PFSK-1 (cell line): ENCODE measurements around the gene HABP2.

ENCODE experiments used
- FOXP2 ChIP-seq: optimal IDR thresholded peaks from 2 replicates; pipeline ENCODE3; 2011; ENCODE audit warnings: borderline replicate concordance, control low read depth, inconsistent platforms; ENCODE audit not compliant: insufficient read depth; ENCODE audit errors: extremely low read length, extremely low read depth
- POLR2AphosphoS5 ChIP-seq: IDR thresholded peaks from 2 replicates; pipeline ENCODE4 v1.6.1; 2012; ENCODE audit warnings: low read depth, mild to moderate bottlenecking, control low read depth, low read length, moderate library complexity
- SIN3A ChIP-seq: IDR thresholded peaks from 2 replicates; pipeline ENCODE4 v1.6.1; 2012; ENCODE audit warnings: mild to moderate bottlenecking, low read length, moderate library complexity, borderline replicate concordance; ENCODE audit not compliant: insufficient read depth
- TAF1 ChIP-seq: IDR thresholded peaks from 2 replicates; pipeline ENCODE4 v1.6.1; 2012; ENCODE audit warnings: low read length, control low read depth, borderline replicate concordance; ENCODE audit not compliant: insufficient read depth
- TF ChIP-seq, protein P1 (sequence below), 2 experiments: IDR thresholded peaks; 2 replicates each; pipeline versions ENCODE4 v1.6.1 to v1.8.0; 2011 to 2012; ENCODE audit warnings: low read depth in 2 of 2, low read length in 2 of 2, control low read depth in 1 of 2, inconsistent platforms in 1 of 2, mild to moderate bottlenecking in 1 of 2, moderate library complexity in 1 of 2; ENCODE audit not compliant: insufficient read depth in 1 of 2

HABP2 gene

DNA sequence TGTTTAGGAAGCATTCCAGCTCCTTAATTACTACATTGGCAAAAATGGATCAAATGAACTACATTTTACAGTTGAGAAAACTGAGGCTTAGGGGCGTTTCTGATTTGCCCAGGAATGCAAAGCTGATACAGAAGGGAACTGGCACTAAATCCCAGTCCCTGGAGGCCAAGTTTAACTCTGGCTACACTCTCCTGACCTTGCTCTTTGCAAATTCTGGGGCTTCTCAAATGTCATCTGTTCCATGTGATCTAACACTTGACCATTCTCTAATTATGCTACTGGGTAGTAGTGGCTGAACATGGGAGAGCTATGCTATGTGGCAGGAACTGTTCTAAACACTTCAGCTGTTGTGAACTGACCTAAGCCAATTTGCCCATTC is 11.3 kb upstream of the HABP2 start:
- TF ChIP-seq POLR2AphosphoS5 (no peak), SIN3A (no peak), FOXP2 (no peak), TAF1 (no peak)
- TF ChIP-seq, protein P1, sequence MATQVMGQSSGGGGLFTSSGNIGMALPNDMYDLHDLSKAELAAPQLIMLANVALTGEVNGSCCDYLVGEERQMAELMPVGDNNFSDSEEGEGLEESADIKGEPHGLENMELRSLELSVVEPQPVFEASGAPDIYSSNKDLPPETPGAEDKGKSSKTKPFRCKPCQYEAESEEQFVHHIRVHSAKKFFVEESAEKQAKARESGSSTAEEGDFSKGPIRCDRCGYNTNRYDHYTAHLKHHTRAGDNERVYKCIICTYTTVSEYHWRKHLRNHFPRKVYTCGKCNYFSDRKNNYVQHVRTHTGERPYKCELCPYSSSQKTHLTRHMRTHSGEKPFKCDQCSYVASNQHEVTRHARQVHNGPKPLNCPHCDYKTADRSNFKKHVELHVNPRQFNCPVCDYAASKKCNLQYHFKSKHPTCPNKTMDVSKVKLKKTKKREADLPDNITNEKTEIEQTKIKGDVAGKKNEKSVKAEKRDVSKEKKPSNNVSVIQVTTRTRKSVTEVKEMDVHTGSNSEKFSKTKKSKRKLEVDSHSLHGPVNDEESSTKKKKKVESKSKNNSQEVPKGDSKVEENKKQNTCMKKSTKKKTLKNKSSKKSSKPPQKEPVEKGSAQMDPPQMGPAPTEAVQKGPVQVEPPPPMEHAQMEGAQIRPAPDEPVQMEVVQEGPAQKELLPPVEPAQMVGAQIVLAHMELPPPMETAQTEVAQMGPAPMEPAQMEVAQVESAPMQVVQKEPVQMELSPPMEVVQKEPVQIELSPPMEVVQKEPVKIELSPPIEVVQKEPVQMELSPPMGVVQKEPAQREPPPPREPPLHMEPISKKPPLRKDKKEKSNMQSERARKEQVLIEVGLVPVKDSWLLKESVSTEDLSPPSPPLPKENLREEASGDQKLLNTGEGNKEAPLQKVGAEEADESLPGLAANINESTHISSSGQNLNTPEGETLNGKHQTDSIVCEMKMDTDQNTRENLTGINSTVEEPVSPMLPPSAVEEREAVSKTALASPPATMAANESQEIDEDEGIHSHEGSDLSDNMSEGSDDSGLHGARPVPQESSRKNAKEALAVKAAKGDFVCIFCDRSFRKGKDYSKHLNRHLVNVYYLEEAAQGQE (IDR thresholded peaks at IDR 0.05; ENCODE audit: insufficient read depth in 1 of 2, low read depth in 2 of 2, low read length in 2 of 2) = no peak

DNA sequence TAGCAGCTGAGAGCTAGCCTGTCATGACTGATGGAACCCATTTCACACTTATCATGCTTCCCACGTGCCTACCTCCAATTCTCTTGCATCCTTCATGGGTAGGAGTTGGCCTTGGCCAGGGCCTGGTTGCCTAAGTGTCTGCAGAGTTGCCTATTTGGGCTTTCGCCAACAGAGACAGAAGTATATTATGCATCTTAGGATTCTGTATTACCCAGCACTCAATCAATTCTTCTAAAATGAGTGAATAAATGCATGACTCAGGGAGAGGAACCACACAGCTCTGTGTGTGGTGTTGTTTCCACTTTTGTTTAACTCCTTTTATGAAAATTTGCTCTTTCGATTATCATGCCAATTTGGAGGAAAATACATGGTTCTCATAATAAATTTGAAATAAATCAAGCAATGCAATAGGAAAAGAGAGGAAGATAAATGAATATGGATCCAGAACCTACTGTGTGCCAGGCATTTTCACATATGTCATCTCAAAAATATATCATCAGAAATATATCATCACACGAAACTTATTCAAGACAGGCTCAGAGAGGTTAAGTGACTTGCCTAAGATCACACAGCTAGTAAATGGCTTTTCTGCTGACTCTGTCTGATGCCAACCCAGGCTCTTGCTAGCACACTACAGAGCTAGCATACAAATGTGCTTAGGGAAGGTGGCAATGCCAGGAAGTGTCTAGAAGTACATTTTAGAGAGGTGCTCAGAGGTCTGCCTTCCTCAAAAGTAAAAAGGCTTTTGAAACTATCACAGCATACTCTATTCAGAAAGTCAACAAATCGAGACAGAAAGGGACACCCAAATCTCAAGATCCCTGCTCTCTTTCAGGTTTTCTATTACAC is 9.5 kb upstream of the HABP2 start:
- TF ChIP-seq FOXP2 (no peak), POLR2AphosphoS5 (no peak), TAF1 (no peak), SIN3A (no peak)
- TF ChIP-seq, protein P1 (IDR thresholded peaks at IDR 0.05; ENCODE audit: insufficient read depth in 1 of 2, low read depth in 2 of 2, low read length in 2 of 2) = no peak

DNA sequence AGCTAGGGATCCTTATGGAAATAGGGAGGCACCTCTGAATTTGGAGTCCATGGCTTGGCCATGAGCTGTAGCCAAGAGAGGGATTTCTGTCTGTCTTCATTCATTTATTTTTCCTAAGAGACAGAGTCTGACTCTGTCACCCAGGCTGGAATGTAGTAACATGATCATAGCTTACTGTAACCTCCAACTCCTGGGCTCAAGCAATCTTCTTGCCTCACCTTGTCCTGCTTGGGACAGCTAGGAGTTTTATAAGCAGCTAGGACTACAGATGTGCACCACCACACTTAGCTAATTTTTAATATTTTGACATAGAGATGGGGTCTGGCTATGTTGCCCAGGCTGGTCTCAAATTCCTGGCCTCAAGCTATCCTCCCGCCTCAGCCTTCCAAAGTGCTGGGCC is 8.5 kb upstream of the HABP2 start:
- no peak for TF ChIP-seq POLR2AphosphoS5
- no peak for TF ChIP-seq TAF1
- TF ChIP-seq, protein P1 (IDR thresholded peaks at IDR 0.05; ENCODE audit: insufficient read depth in 1 of 2, low read depth in 2 of 2, low read length in 2 of 2) = no peak
- TF ChIP-seq SIN3A = no peak
- TF ChIP-seq FOXP2 = no peak

DNA sequence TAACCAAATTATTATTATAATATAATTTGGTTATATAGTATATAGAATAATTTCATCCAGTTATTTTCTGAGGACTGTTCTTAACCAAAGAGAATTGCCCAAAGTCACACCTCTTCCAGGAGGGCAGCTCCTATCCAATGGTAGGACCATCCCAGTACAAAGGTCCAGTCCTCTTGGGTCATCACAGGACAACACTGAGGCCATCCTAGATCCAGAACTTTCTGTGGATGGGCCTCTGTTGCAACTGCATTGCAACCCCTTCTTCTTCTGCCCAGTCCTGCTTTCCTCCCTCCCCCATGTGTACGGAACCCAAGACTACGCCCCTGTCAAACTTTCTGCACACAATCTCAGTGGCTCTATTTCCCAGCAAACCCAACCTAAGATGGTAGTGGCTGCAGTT is 5.4 kb upstream of the HABP2 start:
- TF ChIP-seq, protein P1 (IDR thresholded peaks at IDR 0.05; ENCODE audit: insufficient read depth in 1 of 2, low read depth in 2 of 2, low read length in 2 of 2) = no peak
- TF ChIP-seq TAF1 (no peak), FOXP2 (no peak), POLR2AphosphoS5 (no peak), SIN3A (no peak)

DNA sequence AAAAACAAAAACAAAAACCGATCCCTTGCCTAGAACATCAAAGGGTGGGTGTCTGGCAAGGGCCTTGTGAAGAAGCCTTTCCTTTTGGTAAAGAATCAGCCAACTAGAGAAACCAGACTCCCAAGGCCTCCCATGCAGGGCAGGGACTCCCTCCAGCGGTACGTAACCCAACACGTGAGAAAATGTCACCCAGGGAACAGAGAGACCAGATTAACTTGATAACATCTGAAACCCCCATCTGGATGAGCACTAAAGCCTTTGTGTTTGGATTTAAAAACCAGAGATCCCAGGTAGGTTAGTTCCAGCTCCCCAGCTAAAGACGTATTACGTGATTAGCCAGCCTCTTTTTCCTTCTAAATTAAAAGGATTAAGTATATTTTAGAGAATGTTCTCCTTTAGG is 3.0 kb upstream of the HABP2 start:
- TF ChIP-seq POLR2AphosphoS5 (no peak), FOXP2 (no peak), SIN3A (no peak), TAF1 (no peak)
- TF ChIP-seq, protein P1 (IDR thresholded peaks at IDR 0.05; ENCODE audit: insufficient read depth in 1 of 2, low read depth in 2 of 2, low read length in 2 of 2) = no peak
